ENCODE results near the gene SPOP.

DNA sequence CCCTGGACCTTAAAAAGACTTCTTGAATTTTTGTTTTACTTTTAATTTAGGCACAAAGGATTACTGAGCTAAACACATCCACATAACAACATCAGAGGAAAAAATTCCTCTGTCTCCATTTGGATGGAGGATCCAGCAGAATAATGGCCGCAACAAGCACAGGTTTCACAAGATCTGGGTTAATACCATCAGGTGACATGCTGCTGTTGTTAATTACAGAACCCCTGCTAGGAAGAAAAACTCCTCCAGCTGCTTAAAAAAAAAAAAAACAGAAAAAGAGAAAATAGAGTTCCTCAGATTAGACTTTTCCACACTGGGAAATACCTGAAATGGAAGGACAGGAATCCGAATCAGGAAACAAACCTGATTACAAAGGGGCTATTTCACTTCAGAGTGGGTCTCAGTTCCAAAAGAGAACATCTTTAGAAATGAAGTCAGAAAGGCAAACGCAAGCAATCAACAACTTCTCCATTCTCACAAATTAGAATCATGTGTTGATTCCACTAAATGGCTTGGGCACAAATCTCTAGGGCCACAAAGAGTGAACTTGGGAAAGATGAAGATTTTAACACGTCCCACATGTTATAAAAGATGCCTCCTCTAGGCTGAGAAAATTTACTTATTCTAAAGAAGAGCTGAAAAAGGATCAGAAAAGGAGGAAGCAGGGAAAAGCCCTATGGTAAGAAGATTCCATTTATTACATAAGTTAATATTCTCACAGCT lies 44.0 kb downstream of the SPOP start:
- TF ChIP-seq EZH2 (IDR thresholded peaks at IDR 0.05; ENCODE audit: low read depth, unreplicated experiment) (no peak), CREB1 (CRISPR knock-in tag; IDR thresholded peaks at IDR 0.05; ENCODE audit: low read depth) (no peak), EZH2phosphoT487 (IDR thresholded peaks at IDR 0.05; ENCODE audit: unreplicated experiment) (no peak), POLR2AphosphoS5 (IDR thresholded peaks at IDR 0.05; ENCODE audit: low read depth) (no peak), STAT1 (IDR thresholded peaks at IDR 0.05; ENCODE audit: unreplicated experiment) (no peak), ZNF331 (CRISPR knock-in tag; IDR thresholded peaks at IDR 0.05; ENCODE audit: low read depth) (no peak), NANOG (IDR thresholded peaks at IDR 0.05; ENCODE audit: borderline replicate concordance) (no peak)
- TF ChIP-seq, protein P1, sequence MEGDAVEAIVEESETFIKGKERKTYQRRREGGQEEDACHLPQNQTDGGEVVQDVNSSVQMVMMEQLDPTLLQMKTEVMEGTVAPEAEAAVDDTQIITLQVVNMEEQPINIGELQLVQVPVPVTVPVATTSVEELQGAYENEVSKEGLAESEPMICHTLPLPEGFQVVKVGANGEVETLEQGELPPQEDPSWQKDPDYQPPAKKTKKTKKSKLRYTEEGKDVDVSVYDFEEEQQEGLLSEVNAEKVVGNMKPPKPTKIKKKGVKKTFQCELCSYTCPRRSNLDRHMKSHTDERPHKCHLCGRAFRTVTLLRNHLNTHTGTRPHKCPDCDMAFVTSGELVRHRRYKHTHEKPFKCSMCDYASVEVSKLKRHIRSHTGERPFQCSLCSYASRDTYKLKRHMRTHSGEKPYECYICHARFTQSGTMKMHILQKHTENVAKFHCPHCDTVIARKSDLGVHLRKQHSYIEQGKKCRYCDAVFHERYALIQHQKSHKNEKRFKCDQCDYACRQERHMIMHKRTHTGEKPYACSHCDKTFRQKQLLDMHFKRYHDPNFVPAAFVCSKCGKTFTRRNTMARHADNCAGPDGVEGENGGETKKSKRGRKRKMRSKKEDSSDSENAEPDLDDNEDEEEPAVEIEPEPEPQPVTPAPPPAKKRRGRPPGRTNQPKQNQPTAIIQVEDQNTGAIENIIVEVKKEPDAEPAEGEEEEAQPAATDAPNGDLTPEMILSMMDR (conservative IDR thresholded peaks at IDR 0.05; ENCODE audit: low read depth in 2 of 2) = no peak
- TF ChIP-seq, protein P2, sequence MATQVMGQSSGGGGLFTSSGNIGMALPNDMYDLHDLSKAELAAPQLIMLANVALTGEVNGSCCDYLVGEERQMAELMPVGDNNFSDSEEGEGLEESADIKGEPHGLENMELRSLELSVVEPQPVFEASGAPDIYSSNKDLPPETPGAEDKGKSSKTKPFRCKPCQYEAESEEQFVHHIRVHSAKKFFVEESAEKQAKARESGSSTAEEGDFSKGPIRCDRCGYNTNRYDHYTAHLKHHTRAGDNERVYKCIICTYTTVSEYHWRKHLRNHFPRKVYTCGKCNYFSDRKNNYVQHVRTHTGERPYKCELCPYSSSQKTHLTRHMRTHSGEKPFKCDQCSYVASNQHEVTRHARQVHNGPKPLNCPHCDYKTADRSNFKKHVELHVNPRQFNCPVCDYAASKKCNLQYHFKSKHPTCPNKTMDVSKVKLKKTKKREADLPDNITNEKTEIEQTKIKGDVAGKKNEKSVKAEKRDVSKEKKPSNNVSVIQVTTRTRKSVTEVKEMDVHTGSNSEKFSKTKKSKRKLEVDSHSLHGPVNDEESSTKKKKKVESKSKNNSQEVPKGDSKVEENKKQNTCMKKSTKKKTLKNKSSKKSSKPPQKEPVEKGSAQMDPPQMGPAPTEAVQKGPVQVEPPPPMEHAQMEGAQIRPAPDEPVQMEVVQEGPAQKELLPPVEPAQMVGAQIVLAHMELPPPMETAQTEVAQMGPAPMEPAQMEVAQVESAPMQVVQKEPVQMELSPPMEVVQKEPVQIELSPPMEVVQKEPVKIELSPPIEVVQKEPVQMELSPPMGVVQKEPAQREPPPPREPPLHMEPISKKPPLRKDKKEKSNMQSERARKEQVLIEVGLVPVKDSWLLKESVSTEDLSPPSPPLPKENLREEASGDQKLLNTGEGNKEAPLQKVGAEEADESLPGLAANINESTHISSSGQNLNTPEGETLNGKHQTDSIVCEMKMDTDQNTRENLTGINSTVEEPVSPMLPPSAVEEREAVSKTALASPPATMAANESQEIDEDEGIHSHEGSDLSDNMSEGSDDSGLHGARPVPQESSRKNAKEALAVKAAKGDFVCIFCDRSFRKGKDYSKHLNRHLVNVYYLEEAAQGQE (IDR thresholded peaks at IDR 0.05; ENCODE audit: unreplicated experiment) = no peak
- TF ChIP-seq, protein P3, sequence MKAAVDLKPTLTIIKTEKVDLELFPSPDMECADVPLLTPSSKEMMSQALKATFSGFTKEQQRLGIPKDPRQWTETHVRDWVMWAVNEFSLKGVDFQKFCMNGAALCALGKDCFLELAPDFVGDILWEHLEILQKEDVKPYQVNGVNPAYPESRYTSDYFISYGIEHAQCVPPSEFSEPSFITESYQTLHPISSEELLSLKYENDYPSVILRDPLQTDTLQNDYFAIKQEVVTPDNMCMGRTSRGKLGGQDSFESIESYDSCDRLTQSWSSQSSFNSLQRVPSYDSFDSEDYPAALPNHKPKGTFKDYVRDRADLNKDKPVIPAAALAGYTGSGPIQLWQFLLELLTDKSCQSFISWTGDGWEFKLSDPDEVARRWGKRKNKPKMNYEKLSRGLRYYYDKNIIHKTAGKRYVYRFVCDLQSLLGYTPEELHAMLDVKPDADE (IDR thresholded peaks at IDR 0.05) = no peak
- TF ChIP-seq, protein P4, sequence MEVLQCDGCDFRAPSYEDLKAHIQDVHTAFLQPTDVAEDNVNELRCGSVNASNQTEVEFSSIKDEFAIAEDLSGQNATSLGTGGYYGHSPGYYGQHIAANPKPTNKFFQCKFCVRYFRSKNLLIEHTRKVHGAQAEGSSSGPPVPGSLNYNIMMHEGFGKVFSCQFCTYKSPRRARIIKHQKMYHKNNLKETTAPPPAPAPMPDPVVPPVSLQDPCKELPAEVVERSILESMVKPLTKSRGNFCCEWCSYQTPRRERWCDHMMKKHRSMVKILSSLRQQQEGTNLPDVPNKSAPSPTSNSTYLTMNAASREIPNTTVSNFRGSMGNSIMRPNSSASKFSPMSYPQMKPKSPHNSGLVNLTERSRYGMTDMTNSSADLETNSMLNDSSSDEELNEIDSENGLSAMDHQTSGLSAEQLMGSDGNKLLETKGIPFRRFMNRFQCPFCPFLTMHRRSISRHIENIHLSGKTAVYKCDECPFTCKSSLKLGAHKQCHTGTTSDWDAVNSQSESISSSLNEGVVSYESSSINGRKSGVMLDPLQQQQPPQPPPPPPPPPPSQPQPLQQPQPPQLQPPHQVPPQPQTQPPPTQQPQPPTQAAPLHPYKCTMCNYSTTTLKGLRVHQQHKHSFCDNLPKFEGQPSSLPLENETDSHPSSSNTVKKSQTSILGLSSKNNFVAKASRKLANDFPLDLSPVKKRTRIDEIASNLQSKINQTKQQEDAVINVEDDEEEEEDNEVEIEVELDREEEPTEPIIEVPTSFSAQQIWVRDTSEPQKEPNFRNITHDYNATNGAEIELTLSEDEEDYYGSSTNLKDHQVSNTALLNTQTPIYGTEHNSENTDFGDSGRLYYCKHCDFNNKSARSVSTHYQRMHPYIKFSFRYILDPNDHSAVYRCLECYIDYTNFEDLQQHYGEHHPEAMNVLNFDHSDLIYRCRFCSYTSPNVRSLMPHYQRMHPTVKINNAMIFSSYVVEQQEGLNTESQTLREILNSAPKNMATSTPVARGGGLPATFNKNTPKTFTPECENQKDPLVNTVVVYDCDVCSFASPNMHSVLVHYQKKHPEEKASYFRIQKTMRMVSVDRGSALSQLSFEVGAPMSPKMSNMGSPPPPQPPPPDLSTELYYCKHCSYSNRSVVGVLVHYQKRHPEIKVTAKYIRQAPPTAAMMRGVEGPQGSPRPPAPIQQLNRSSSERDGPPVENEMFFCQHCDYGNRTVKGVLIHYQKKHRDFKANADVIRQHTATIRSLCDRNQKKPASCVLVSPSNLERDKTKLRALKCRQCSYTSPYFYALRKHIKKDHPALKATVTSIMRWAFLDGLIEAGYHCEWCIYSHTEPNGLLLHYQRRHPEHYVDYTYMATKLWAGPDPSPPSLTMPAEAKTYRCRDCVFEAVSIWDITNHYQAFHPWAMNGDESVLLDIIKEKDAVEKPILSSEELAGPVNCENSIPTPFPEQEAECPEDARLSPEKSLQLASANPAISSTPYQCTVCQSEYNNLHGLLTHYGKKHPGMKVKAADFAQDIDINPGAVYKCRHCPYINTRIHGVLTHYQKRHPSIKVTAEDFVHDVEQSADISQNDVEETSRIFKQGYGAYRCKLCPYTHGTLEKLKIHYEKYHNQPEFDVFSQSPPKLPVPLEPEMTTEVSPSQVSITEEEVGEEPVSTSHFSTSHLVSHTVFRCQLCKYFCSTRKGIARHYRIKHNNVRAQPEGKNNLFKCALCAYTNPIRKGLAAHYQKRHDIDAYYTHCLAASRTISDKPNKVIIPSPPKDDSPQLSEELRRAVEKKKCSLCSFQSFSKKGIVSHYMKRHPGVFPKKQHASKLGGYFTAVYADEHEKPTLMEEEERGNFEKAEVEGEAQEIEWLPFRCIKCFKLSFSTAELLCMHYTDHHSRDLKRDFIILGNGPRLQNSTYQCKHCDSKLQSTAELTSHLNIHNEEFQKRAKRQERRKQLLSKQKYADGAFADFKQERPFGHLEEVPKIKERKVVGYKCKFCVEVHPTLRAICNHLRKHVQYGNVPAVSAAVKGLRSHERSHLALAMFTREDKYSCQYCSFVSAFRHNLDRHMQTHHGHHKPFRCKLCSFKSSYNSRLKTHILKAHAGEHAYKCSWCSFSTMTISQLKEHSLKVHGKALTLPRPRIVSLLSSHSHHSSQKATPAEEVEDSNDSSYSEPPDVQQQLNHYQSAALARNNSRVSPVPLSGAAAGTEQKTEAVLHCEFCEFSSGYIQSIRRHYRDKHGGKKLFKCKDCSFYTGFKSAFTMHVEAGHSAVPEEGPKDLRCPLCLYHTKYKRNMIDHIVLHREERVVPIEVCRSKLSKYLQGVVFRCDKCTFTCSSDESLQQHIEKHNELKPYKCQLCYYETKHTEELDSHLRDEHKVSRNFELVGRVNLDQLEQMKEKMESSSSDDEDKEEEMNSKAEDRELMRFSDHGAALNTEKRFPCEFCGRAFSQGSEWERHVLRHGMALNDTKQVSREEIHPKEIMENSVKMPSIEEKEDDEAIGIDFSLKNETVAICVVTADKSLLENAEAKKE (CRISPR knock-in tag; IDR thresholded peaks at IDR 0.05) = no peak

Data from GM23338 (cell line).